Spleen (tissue), 7 donors: ENCODE results near the gene RHOU.

Experiments
- POLR2A ChIP-seq, 3 donors: fragments of 450-650 bp; IDR thresholded peaks; one replicate each; pipeline ENCODE4 v1.5.1; 2017; ENCODE audit warnings: antibody characterized with exemption in 3 of 3, mild to moderate bottlenecking in 1 of 3
- POLR2AphosphoS5 ChIP-seq, 3 donors: sonication (generic); formaldehyde crosslinking; IDR thresholded peaks; one replicate each; pipeline ENCODE4 v1.5.1; 2017; ENCODE audit warnings: antibody characterized with exemption in 3 of 3
- TF ChIP-seq, protein P1 (sequence below), 11 experiments: fragments of 200-600 bp in 7 of 11; fragments of 450-650 bp in 4 of 11; sonication (generic) in 4 of 11; IDR thresholded peaks in 8 of 11; conservative IDR thresholded peaks in 3 of 11; 1 replicate in 7 of 11; 2 replicates in 4 of 11; pipeline versions ENCODE4 v1.4.0 to v1.8.0; 2016 to 2021; ENCODE audit warnings: antibody characterized with exemption in 11 of 11, inconsistent platforms in 4 of 11, mild to moderate bottlenecking in 1 of 11
- donor health status: DM: no; HTN: no; CAD: no; lungs with moderate emphysema.
- donor health status: DM: no; HTN: no; CAD: no.
- donor health status: DM: no; HTN: no; CAD: no.

DNA sequence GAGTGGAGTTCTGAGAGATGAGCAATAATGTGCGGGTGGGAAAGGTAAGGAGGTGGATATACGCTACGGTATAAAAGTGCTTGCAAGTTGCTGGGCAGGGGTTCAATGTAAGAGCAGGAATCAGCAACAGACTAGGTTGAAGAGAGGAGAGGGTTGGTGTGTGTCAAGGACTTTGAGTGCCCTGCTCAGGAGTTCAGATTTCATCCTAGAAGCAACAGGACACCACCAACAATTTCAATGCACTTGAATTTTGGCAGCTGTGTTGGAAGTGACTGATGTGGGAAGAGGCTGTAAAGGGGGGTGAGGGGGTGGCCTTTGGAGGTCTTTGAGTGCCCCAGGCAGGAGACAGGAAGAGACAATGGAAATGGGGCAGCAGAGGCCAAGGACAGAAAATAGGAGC lies 57.3 kb downstream of the RHOU start:
- no peak for TF ChIP-seq POLR2A (IDR thresholded peaks at IDR 0.05)
- TF ChIP-seq, protein P1, sequence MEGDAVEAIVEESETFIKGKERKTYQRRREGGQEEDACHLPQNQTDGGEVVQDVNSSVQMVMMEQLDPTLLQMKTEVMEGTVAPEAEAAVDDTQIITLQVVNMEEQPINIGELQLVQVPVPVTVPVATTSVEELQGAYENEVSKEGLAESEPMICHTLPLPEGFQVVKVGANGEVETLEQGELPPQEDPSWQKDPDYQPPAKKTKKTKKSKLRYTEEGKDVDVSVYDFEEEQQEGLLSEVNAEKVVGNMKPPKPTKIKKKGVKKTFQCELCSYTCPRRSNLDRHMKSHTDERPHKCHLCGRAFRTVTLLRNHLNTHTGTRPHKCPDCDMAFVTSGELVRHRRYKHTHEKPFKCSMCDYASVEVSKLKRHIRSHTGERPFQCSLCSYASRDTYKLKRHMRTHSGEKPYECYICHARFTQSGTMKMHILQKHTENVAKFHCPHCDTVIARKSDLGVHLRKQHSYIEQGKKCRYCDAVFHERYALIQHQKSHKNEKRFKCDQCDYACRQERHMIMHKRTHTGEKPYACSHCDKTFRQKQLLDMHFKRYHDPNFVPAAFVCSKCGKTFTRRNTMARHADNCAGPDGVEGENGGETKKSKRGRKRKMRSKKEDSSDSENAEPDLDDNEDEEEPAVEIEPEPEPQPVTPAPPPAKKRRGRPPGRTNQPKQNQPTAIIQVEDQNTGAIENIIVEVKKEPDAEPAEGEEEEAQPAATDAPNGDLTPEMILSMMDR (IDR thresholded peaks at IDR 0.05 in 8 of 11, conservative IDR thresholded peaks at IDR 0.05 in 3 of 11), result no peak
- TF ChIP-seq POLR2AphosphoS5 (IDR thresholded peaks at IDR 0.05), result no peak
